H1 (cell line): ENCODE results near the gene DRC1. TPM values are rescaled to one million over a fixed set of nuclear protein-coding genes. Genes with fewer than 3 reads are reported as not detected.

Source experiments
- FOSL1 ChIP-seq: IDR thresholded peaks from 2 replicates; pipeline ENCODE4 v1.6.1; 2011; ENCODE audit warnings: mild to moderate bottlenecking, low read depth, low read length, moderate library complexity; ENCODE audit not compliant: insufficient read depth
- USF2 ChIP-seq: IDR thresholded peaks from 2 replicates; pipeline ENCODE4 v1.6.1; 2011; ENCODE audit warnings: low read length, improper control_type of control experiment
- polyA plus RNA-seq, 7 experiments: library from polyadenylated mRNA; depleted of rRNA in 3 of 7; stranded (reverse) in 5 of 7; unstranded in 2 of 7; fragments of >200 nt in 5 of 7; fragments of 200-250 nt in 2 of 7; gene quantifications; 1 replicate in 5 of 7; 2 replicates in 1 of 7; 4 replicates in 1 of 7; pipeline versions ENCODE4 v1.2.1 to v1.2.3, GENCODE V29; 2011 to 2013; ENCODE audit warnings: missing spikeins in 2 of 7, mixed read lengths in 2 of 7
- total RNA-seq: library from RNA; stranded (reverse); fragmentation: NEBNext Ultra II Directional; extraction: Animal tissue kit (Norgen Biotek cat#: 25700); gene quantifications from 2 replicates; pipeline ENCODE4 v1.2.1, GENCODE V29; 2021

DRC1 gene
- total and polyA plus RNA-seq, 2 of the 8 experiments (the other 6 are each of a cell fraction or from before 2014, with no cell fraction given): 0.08 TPM; not detected in 1

- TF ChIP-seq USF2 (no peak), FOSL1 (no peak)
These were observed 41.0 kb downstream of the DRC1 start (continued) for GRCh38 chr2:26442707-26443106.
